Left ventricle myocardium inferior (tissue), 1 donor: ENCODE results near the gene LBX1. TPM values are rescaled to one million over a fixed set of nuclear protein-coding genes. Genes with fewer than 3 reads are reported as not detected.

ENCODE experiments used
- DNase-seq: peaks from one replicate; pipeline ENCODE4 v3.0.0-alpha.2; 2020
- H3K27ac ChIP-seq: fragments of 200-600 bp; replicated peaks from 2 replicates; pipeline ENCODE4 v1.8.0; 2021
- H3K27me3 ChIP-seq: fragments of 200-600 bp; 2 replicates; pipeline ENCODE4 v1.8.0; 2021; ENCODE audit warnings: low read depth
- H3K36me3 ChIP-seq: fragments of 200-600 bp; 2 replicates; pipeline ENCODE4 v1.8.0; 2021
- H3K4me1 ChIP-seq: fragments of 200-600 bp; 2 replicates; pipeline ENCODE4 v1.8.0; 2021
- H3K4me3 ChIP-seq: fragments of 200-600 bp; 2 replicates; pipeline ENCODE4 v1.8.0; 2021; ENCODE audit warnings: mild to moderate bottlenecking, moderate library complexity
- H3K9me3 ChIP-seq: fragments of 200-600 bp; replicated peaks from 2 replicates; pipeline ENCODE4 v1.8.0; 2021
- CTCF ChIP-seq: fragments of 200-600 bp; IDR thresholded peaks from 2 replicates; pipeline ENCODE4 v1.8.0; 2021; ENCODE audit warnings: antibody characterized with exemption, mild to moderate bottlenecking, borderline replicate concordance
- intact Hi-C: fragments of 100-400 bp; cut with micrococcal nuclease; formaldehyde crosslinking; loops from one replicate; pipeline ENCODE4 v1.11.0; 2022
- total RNA-seq: library from RNA; stranded (reverse); fragmentation: NEBNext Ultra II Directional; extraction: Animal tissue kit (Norgen Biotek cat#: 25700); gene quantifications from one replicate; pipeline ENCODE4 v1.2.1, GENCODE V29; 2021
- donor health status: DM: no; HTN: yes; CAD: no; lungs with severe emphysema.

The LBX1 gene
- total RNA-seq, 1 donor from 2014 or later, result not detected

GRCh38 chr10:101236376-101237080 is 7.3 kb upstream of the LBX1 start:
- Histone ChIP-seq H3K27ac (no peak overlapping the region), H3K4me3 (peak overlapping the region; percentile 7), H3K9me3 (no peaks in the 10 kb centered on the region), H3K27me3 (peaks cover 100% of the 10 kb centered on the region), H3K36me3 (no peaks in the 10 kb centered on the region), H3K4me1 (peaks cover 16% of the 10 kb centered on the region)
- DNase-seq, result no peak
- no peak for TF ChIP-seq CTCF
- intact Hi-C loops, result no loop called here

GRCh38 chr10:101235766-101236165 is 6.5 kb upstream of the LBX1 start:
- intact Hi-C loops, result no loop called here
- no peak overlapping the region for H3K27ac ChIP-seq
- no peaks in the 10 kb centered on the region for H3K9me3 ChIP-seq
- H3K4me3 ChIP-seq, result no peak overlapping the region
- H3K36me3 ChIP-seq, result no peaks in the 10 kb centered on the region
- no peak for TF ChIP-seq CTCF
- no peak for DNase-seq
- peaks cover 16% of the 10 kb centered on the region for H3K4me1 ChIP-seq
- peaks cover 100% of the 10 kb centered on the region for H3K27me3 ChIP-seq

- Histone ChIP-seq H3K27ac (no peak overlapping the region), H3K27me3 (peaks cover 100% of the 10 kb centered on the region), H3K9me3 (no peaks in the 10 kb centered on the region), H3K36me3 (no peaks in the 10 kb centered on the region), H3K4me1 (peaks cover 28% of the 10 kb centered on the region), H3K4me3 (no peak overlapping the region)
- DNase-seq, result no peak
- intact Hi-C loops, result no loop called here
- no peak for TF ChIP-seq CTCF
These were observed 5.1 kb upstream of the LBX1 start for GRCh38 chr10:101234333-101234732.

GRCh38 chr10:101233863-101234262 is 4.6 kb upstream of the LBX1 start:
- intact Hi-C loops, result no loop called here
- H3K27me3 ChIP-seq, result peaks cover 100% of the 10 kb centered on the region
- no peak for DNase-seq

GRCh38 chr10:101233443-101233842 is 4.2 kb upstream of the LBX1 start:
- Histone ChIP-seq H3K27me3 (peaks cover 100% of the 10 kb centered on the region), H3K9me3 (no peaks in the 10 kb centered on the region), H3K27ac (no peak overlapping the region), H3K4me3 (no peak overlapping the region), H3K36me3 (no peaks in the 10 kb centered on the region), H3K4me1 (peaks cover 37% of the 10 kb centered on the region)
- intact Hi-C loops, result no loop called here
- no peak for TF ChIP-seq CTCF
- DNase-seq, result no peak

More at GRCh38 chr10:101233863-101234262, 4.6 kb upstream of the LBX1 start:
- Histone ChIP-seq H3K9me3 (no peaks in the 10 kb centered on the region), H3K4me3 (no peak overlapping the region), H3K27ac (no peak overlapping the region), H3K4me1 (peaks cover 33% of the 10 kb centered on the region), H3K36me3 (no peaks in the 10 kb centered on the region)
- TF ChIP-seq CTCF, result no peak
